22Rv1 (cell line): ENCODE measurements around the gene OOSP2.

ENCODE experiments used
- CTCF ChIP-seq: fragments of 450-650 bp; IDR thresholded peaks from 2 replicates; pipeline ENCODE4 v1.5.1; 2017; ENCODE audit warnings: mild to moderate bottlenecking
- ZFX ChIP-seq: fragments of 450-650 bp; IDR thresholded peaks from 2 replicates; pipeline ENCODE4 v1.6.1; 2017; ENCODE audit warnings: antibody characterized with exemption, borderline replicate concordance

DNA sequence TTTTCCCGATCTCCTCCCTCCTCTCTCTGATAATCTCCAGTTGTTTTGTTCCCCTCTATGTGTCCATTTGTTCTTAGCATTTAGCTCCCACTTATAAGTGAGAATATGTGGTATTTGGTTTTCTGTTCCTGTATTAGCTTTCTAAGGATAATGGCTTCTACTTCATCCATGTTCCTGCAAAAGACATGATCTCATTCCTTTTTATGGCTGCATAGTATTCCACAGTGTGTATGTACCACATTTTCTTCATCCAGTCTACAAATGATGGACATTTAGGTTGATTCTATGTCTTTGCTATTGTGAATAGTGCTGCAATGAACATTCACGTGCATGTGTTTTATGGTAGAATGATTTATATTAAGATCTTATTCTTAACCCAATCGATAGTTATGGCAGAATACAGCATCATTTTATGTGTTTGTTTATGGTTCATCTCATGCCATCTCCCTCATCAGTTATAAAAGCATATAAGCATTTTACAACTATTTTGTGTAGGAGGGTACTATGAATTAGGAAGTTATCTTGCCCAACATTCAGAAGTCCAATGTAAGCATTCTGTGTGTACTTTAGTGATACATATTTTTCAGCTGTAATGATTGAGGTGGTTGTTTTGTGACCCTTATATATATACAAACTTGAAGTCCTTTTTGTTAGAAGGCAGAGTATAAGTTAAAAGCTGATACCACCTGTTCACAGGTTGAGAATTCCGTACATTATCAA lies 19.5 kb downstream of the OOSP2 start:
- no peak for TF ChIP-seq CTCF
- no peak for TF ChIP-seq ZFX
